HCT116 (cell line): Measurements from ENCODE around the gene SDK2. TPM values are rescaled to one million over a fixed set of nuclear protein-coding genes. Genes with fewer than 3 reads are reported as not detected.

Experiments used
- ATAC-seq: fragments of 200-7000 bp; cut with Tn5 transposase; 2 replicates; pipeline ENCODE4 v1.9.1; 2020; ENCODE audit warnings: mild to moderate bottlenecking, moderate library complexity
- BruUV-seq: library from RNA; stranded (reverse); fragments of 400-500 nt; replicated peaks from 2 replicates; lab custom pipeline; 2021; lab: Mats Ljungman, UMichigan
- CTCF ChIA-PET: fragments of 300-600 bp; sonication (Branson Sonifier 250); formaldehyde crosslinking; loops from one replicate; lab custom pipeline; 2021; ENCODE audit warnings: antibody characterized with exemption; lab: Charles Lee
- POLR2A ChIA-PET: fragments of 300-600, 350-600 bp; sonication (Branson Sonifier 250); formaldehyde crosslinking; loops from one replicate; lab custom pipeline; 2021; ENCODE audit warnings: antibody characterized with exemption; lab: Charles Lee
- RAD21 ChIA-PET, 2 experiments: fragments of 300-600 bp; sonication (Branson Sonifier 250); formaldehyde crosslinking; loops; one replicate each; lab custom pipeline; 2023; ENCODE audit warnings: low total read pairs in 2 of 2; ENCODE audit not compliant: uncharacterized antibody in 2 of 2, unreplicated experiment in 2 of 2, low non-redundant PET in 1 of 2; lab: Charles Lee
- DNase-seq: peaks from one replicate; pipeline ENCODE4 v3.0.0-alpha.2; 2010; ENCODE audit warnings: low read depth, low spot score
- H2AFZ ChIP-seq: fragments of 200-600 bp; shearing (Covaris generic), sonication (generic); 2 replicates; pipeline ENCODE4 v1.6.1; 2017; ENCODE audit warnings: low read depth, mixed run types, mixed read lengths, antibody characterized with exemption, low read length; ENCODE audit not compliant: poor library complexity, severe bottlenecking
- H3K27ac ChIP-seq: 2 replicates; pipeline ENCODE4 v1.5.1; 2012; ENCODE audit warnings: low read depth, low read length
- H3K27me3 ChIP-seq: fragments of 200-600 bp; sonication (generic); 2 replicates; pipeline ENCODE4 v1.6.1; 2016; ENCODE audit warnings: mixed run types, low read length, mixed read lengths; ENCODE audit not compliant: insufficient read depth
- H3K36me3 ChIP-seq, 2 experiments: fragments of 200-500 bp in 1 of 2; fragments of 200-600 bp in 1 of 2; sonication (Bioruptor generic) in 1 of 2; sonication (generic) in 1 of 2; 2 replicates each; pipeline versions ENCODE4 v1.5.1 to v1.6.1; 2014 to 2016; ENCODE audit warnings: low read length in 2 of 2, inconsistent platforms in 1 of 2, mixed read lengths in 1 of 2, mixed run types in 1 of 2; ENCODE audit not compliant: insufficient read depth in 2 of 2, control insufficient read depth in 1 of 2
- H3K4me1 ChIP-seq, 2 experiments: fragments of 200-600 bp in 1 of 2; sonication (generic) in 1 of 2; 2 replicates each; pipeline versions ENCODE4 v1.5.1 to v1.6.1; 2012 to 2017; ENCODE audit warnings: low read length in 2 of 2, inconsistent platforms in 1 of 2, mild to moderate bottlenecking in 1 of 2, mixed read lengths in 1 of 2, mixed run types in 1 of 2, moderate library complexity in 1 of 2; ENCODE audit not compliant: insufficient read depth in 2 of 2, control insufficient read depth in 1 of 2
- H3K4me2 ChIP-seq: fragments of 200-600 bp; sonication (generic); 2 replicates; pipeline ENCODE4 v1.6.1; 2017; ENCODE audit warnings: mixed run types, low read length, mixed read lengths
- H3K4me3 ChIP-seq, 2 experiments: fragments of 200-600 bp in 1 of 2; sonication (generic) in 1 of 2; replicated peaks in 1 of 2; 2 replicates each; pipeline ENCODE4 v1.5.1; 2011 to 2016; ENCODE audit warnings: low read length in 2 of 2, control low read depth in 1 of 2, low read depth in 1 of 2, mild to moderate bottlenecking in 1 of 2, mixed read lengths in 1 of 2, mixed run types in 1 of 2
- H3K79me2 ChIP-seq: fragments of 200-600 bp; sonication (generic); 2 replicates; pipeline ENCODE4 v1.6.1; 2017; ENCODE audit warnings: mild to moderate bottlenecking, mixed run types, low read length, moderate library complexity, mixed read lengths; ENCODE audit not compliant: insufficient read depth
- H3K9ac ChIP-seq: fragments of 200-600 bp; sonication (generic); 2 replicates; pipeline ENCODE4 v1.6.1; 2016; ENCODE audit warnings: low read length, mixed read lengths
- H3K9me2 ChIP-seq: fragments of 200-600 bp; sonication (generic), shearing (Covaris generic); 2 replicates; pipeline ENCODE4 v1.6.1; 2017; ENCODE audit warnings: mixed run types, mild to moderate bottlenecking, moderate library complexity; ENCODE audit not compliant: insufficient read depth
- H3K9me3 ChIP-seq, 2 experiments: fragments of 200-500 bp in 1 of 2; fragments of 200-600 bp in 1 of 2; sonication (Bioruptor generic) in 1 of 2; sonication (generic) in 1 of 2; 2 replicates each; pipeline ENCODE4 v1.6.1; 2014 to 2017; ENCODE audit warnings: low read length in 2 of 2, mixed read lengths in 2 of 2, inconsistent platforms in 1 of 2, low read depth in 1 of 2, mild to moderate bottlenecking in 1 of 2, mixed run types in 1 of 2, moderate library complexity in 1 of 2; ENCODE audit not compliant: control insufficient read depth in 1 of 2, insufficient read depth in 1 of 2
- H4K20me1 ChIP-seq: fragments of 200-600 bp; sonication (generic), shearing (Covaris generic); 2 replicates; pipeline ENCODE4 v1.6.1; 2017; ENCODE audit warnings: mixed run types, mild to moderate bottlenecking, moderate library complexity; ENCODE audit not compliant: insufficient read depth
- CEBPB ChIP-seq: IDR thresholded peaks from 2 replicates; pipeline ENCODE4 v1.6.1; 2012; ENCODE audit warnings: low read depth
- EZH2 ChIP-seq: fragments of 200-600 bp; sonication (generic); IDR thresholded peaks from 2 replicates; pipeline ENCODE4 v1.6.1; 2017; ENCODE audit warnings: antibody characterized with exemption, mixed run types
- EZH2phosphoT487 ChIP-seq: fragments of 200-600 bp; IDR thresholded peaks from 2 replicates; pipeline ENCODE4 v1.6.1; 2018; ENCODE audit warnings: antibody characterized with exemption, borderline replicate concordance
- JUND ChIP-seq: IDR thresholded peaks from 2 replicates; pipeline ENCODE4 v1.6.1; 2012
- REST ChIP-seq: IDR thresholded peaks from 2 replicates; pipeline ENCODE4 v1.6.1; 2012; ENCODE audit warnings: low read depth
- YY1 ChIP-seq: IDR thresholded peaks from 2 replicates; pipeline ENCODE4 v1.6.1; 2011; ENCODE audit warnings: low read length, low read depth, moderate library complexity, mild to moderate bottlenecking; ENCODE audit not compliant: insufficient replicate concordance; ENCODE audit errors: extremely low read depth
- ZBTB33 ChIP-seq: IDR thresholded peaks from 2 replicates; pipeline ENCODE4 v1.6.1; 2011; ENCODE audit warnings: mild to moderate bottlenecking, low read length, moderate library complexity; ENCODE audit not compliant: insufficient replicate concordance; ENCODE audit errors: extremely low read depth
- intact Hi-C: fragments of 100-400 bp; cut with micrococcal nuclease; formaldehyde crosslinking; loops from 2 replicates; pipeline ENCODE4 v1.10.0; 2022
- total RNA-seq: library from RNA; stranded (reverse); gene quantifications from one replicate; pipeline ENCODE4 v1.2.1, GENCODE V29; 2021; ENCODE audit not compliant: unreplicated experiment

Gene SDK2
- total RNA-seq, 1 experiment from 2014 or later, result 0.10 TPM

DNA sequence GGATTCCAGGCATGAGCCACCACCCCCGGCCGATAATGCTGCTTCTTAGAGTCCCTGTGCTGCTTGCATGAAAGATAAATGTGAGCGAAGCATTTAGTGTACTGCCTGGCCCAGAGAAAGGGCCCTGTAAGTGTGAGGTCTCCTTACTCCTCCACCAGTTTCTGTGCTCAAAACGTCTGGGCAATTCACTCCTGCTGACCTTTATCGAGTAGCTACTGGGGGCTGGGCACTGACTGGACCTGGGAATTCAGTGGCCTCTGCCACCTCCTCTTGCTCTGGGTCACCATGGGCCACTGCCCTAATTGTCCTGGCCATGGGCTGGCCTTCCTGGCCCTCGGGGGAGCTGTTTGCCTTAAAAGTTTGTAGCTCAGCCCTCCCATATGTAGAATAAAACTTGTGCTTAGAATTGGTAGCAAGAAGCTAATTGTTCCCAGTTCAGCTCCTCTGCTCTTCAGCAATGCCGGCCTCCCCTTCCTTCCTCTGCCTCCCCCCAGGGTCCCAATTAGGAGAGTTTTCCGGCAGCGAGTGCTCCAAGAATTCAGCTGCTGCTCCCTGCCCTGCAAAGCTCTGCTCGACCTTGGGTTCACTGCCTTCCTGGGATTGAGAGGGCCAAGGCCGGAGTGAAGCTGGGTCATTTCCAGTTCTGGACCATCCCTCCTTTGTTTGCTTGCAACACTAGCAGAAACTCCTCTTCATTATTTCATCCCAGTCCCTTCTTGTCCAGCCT is 233.5 kb downstream of the SDK2 start:
- H3K9ac ChIP-seq, result no peak overlapping the region
- no peak overlapping the region for H3K4me3 ChIP-seq
- intact Hi-C loops, result no loop called here
- ChIA-PET RAD21 (no interaction called here), POLR2A (interaction anchor here (0.7 kb wide), 1 partner anchor 13 kb away, joined by 3 read pairs; no protein-coding TSS in a partner anchor), CTCF (interaction anchor here (1.1 kb wide), 1 partner anchor 41 kb away, joined by 3 read pairs; no protein-coding TSS in a partner anchor)
- no peak for DNase-seq
- no peak overlapping the region for H3K4me2 ChIP-seq
- H3K27ac ChIP-seq, result no peak overlapping the region
- BruUV-seq, result no TSS peak
- no peaks in the 10 kb centered on the region for H3K9me2 ChIP-seq
- H3K36me3 ChIP-seq, result no peaks in the 10 kb centered on the region
- H2AFZ ChIP-seq, result no peak overlapping the region
- no peaks in the 10 kb centered on the region for H3K9me3 ChIP-seq
- no peaks in the 10 kb centered on the region for H3K79me2 ChIP-seq
- ATAC-seq, result no peak
- H3K4me1 ChIP-seq, result no peaks in the 10 kb centered on the region
- TF ChIP-seq EZH2 (no peak), REST (no peak), JUND (no peak), ZBTB33 (no peak), YY1 (no peak), EZH2phosphoT487 (no peak), CEBPB (no peak)
- no peaks in the 10 kb centered on the region for H3K27me3 ChIP-seq
- no peaks in the 10 kb centered on the region for H4K20me1 ChIP-seq
